Measurements from ENCODE around the gene SVIL. TPM values are rescaled to one million over a fixed set of nuclear protein-coding genes. Genes with fewer than 3 reads are reported as not detected.

The SVIL gene
- total RNA-seq, 1 donor from 2014 or later = 58.5 TPM

- H3K4me3 ChIP-seq (ENCODE audit: low read depth, low read length) = no peak overlapping the region
- no peak for DNase-seq (ENCODE audit: low read depth)
- no peak for TF ChIP-seq CTCF (conservative IDR thresholded peaks at IDR 0.05; ENCODE audit: low read depth, low read length)
Measured at GRCh38 chr10:29649561-29650551, 15.1 kb upstream of the SVIL start.

GRCh38 chr10:29648983-29649268, 14.2 kb upstream of the SVIL start:
- peak; percentile 60 for DNase-seq (ENCODE audit: low read depth)
- TF ChIP-seq CTCF (conservative IDR thresholded peaks at IDR 0.05; ENCODE audit: low read depth, low read length) = no peak
- H3K4me3 ChIP-seq (ENCODE audit: low read depth, low read length) = no peak overlapping the region

GRCh38 chr10:29648114-29648982, 13.6 kb upstream of the SVIL start:
- no peak overlapping the region for H3K4me3 ChIP-seq (ENCODE audit: low read depth, low read length)
- DNase-seq (ENCODE audit: low read depth) = no peak
- TF ChIP-seq CTCF (conservative IDR thresholded peaks at IDR 0.05; ENCODE audit: low read depth, low read length) = no peak

GRCh38 chr10:29647478-29647877, 12.7 kb upstream of the SVIL start:
- no peak for DNase-seq (ENCODE audit: low read depth)
- TF ChIP-seq CTCF (conservative IDR thresholded peaks at IDR 0.05; ENCODE audit: low read depth, low read length) = no peak
- H3K4me3 ChIP-seq (ENCODE audit: low read depth, low read length) = no peak overlapping the region

- H3K4me3 ChIP-seq (ENCODE audit: low read depth, low read length) = no peak overlapping the region
- no peak for DNase-seq (ENCODE audit: low read depth)
- TF ChIP-seq CTCF (conservative IDR thresholded peaks at IDR 0.05; ENCODE audit: low read depth, low read length) = no peak
Measured at GRCh38 chr10:29646960-29647461, 12.2 kb upstream of the SVIL start.

GRCh38 chr10:29646238-29646902, 11.6 kb upstream of the SVIL start:
- TF ChIP-seq CTCF (conservative IDR thresholded peaks at IDR 0.05; ENCODE audit: low read depth, low read length) = no peak
- no peak overlapping the region for H3K4me3 ChIP-seq (ENCODE audit: low read depth, low read length)
- no peak for DNase-seq (ENCODE audit: low read depth)

Measured in epithelial cell of proximal tubule (primary cell).